GM12892 (cell line): ENCODE data around the gene WDR88.

Experiments used
- POLR2A ChIP-seq: IDR thresholded peaks from 2 replicates; pipeline ENCODE4 v1.6.1; 2011; ENCODE audit warnings: low read depth, low read length, control low read depth
- POLR2AphosphoS5 ChIP-seq: IDR thresholded peaks from 2 replicates; pipeline ENCODE4 v1.6.1; 2011; ENCODE audit warnings: low read depth, low read length, control low read depth

DNA sequence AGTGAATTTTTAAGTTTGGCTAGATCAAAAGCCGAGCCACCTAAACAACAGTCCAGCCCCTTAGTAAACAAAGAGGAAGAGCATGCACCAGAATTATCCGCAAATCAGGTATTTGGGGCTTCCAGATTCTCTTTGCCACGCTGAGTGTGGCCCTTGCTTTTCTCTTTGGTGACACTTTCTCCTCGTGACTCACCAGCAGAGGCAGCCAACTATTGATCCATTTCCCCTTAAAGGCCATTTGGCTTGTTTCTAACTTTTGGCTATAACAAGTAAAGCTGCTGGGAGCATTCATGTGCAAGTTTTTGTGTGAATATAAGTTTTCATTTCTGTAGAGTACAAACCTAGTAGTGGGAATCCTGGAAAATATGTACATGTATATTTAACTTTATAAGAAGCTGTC, 17.6 kb upstream of the WDR88 start:
- no peak for TF ChIP-seq POLR2A
- no peak for TF ChIP-seq POLR2AphosphoS5
